Activated B cell treated with CpG ODN at 0.5 μM for 24 hours (primary cell): Measurements from ENCODE around the gene GIMD1. TPM values are rescaled to one million over a fixed set of nuclear protein-coding genes. Genes with fewer than 3 reads are reported as not detected.

ENCODE experiments used
- ATAC-seq: fragments of 200-7000 bp; cut with Tn5 transposase; one replicate; pipeline ENCODE4 v1.10.0; 2021; ENCODE audit warnings: low read depth, mild to moderate bottlenecking, moderate library complexity
- CTCF ChIA-PET: fragments of 350-600 bp; sonication (Branson Sonifier 250); formaldehyde crosslinking; loops from one replicate; lab custom pipeline; 2021; ENCODE audit warnings: antibody characterized with exemption; lab: Charles Lee
- POLR2A ChIA-PET: fragments of 350-600 bp; sonication (Branson Sonifier 250); formaldehyde crosslinking; loops from one replicate; lab custom pipeline; 2021; ENCODE audit warnings: antibody characterized with exemption; lab: Charles Lee
- DNase-seq: peaks from one replicate; pipeline ENCODE4 v3.0.0; 2022
- H3K27ac Mint-ChIP-seq: one replicate; pipeline ENCODE4 v1.8.0; 2020; ENCODE audit warnings: mixed read lengths
- H3K27me3 Mint-ChIP-seq: one replicate; pipeline ENCODE4 v1.8.0; 2021; ENCODE audit warnings: mixed read lengths
- H3K36me3 Mint-ChIP-seq: one replicate; pipeline ENCODE4 v1.8.0; 2021; ENCODE audit warnings: low read depth, mixed read lengths
- H3K4me1 Mint-ChIP-seq: one replicate; pipeline ENCODE4 v1.8.0; 2021; ENCODE audit warnings: mixed read lengths
- H3K4me3 Mint-ChIP-seq: one replicate; pipeline ENCODE4 v1.8.0; 2020; ENCODE audit warnings: mild to moderate bottlenecking, mixed read lengths
- H3K9me3 Mint-ChIP-seq: one replicate; pipeline ENCODE4 v1.8.0; 2020; ENCODE audit warnings: mixed read lengths
- CTCF ChIP-seq: fragments of 200-600 bp; IDR thresholded peaks from one replicate; pipeline ENCODE4 v1.8.0; 2022; ENCODE audit warnings: antibody characterized with exemption, mild to moderate bottlenecking
- intact Hi-C: fragments of 100-400 bp; cut with micrococcal nuclease; formaldehyde crosslinking; loops from one replicate; pipeline ENCODE4 v1.15.1; 2024
- total RNA-seq: library from RNA; stranded (reverse); gene quantifications from 2 replicates; pipeline ENCODE4 v1.2.3, GENCODE V29; 2022

The GIMD1 gene
- total RNA-seq, 1 donor from 2014 or later: not detected

GRCh38 chr4:106365613-106366012 is 3.0 kb downstream of the GIMD1 start:
- Mint-ChIP-seq H3K27me3 (peaks cover 9% of the 10 kb centered on the region), H3K4me3 (no peak overlapping the region), H3K9me3 (no peaks in the 10 kb centered on the region), H3K27ac (no peak overlapping the region), H3K36me3 (no peaks in the 10 kb centered on the region), H3K4me1 (no peaks in the 10 kb centered on the region)
- ChIA-PET POLR2A (no interaction called here), CTCF (no interaction called here)
- DNase-seq (no peak), ATAC-seq (no peak)
- no peak for TF ChIP-seq CTCF
- intact Hi-C loops: loop anchor here (5.0 kb wide), 1 partner anchor 137 kb away; no protein-coding TSS in a partner anchor

- intact Hi-C loops: no loop called here
Measured at GRCh38 chr4:106364282-106364681, 4.3 kb downstream of the GIMD1 start.

GRCh38 chr4:106362086-106362825 is 6.3 kb downstream of the GIMD1 start:
- ChIA-PET CTCF (no interaction called here), POLR2A (no interaction called here)
- peaks cover 6% of the 10 kb centered on the region for H3K27me3 Mint-ChIP-seq
- H3K4me1 Mint-ChIP-seq: peaks cover 3% of the 10 kb centered on the region
- H3K9me3 Mint-ChIP-seq: no peaks in the 10 kb centered on the region
- H3K27ac Mint-ChIP-seq: no peak overlapping the region
- no peak for DNase-seq
- intact Hi-C loops: no loop called here
- no peak overlapping the region for H3K4me3 Mint-ChIP-seq
- H3K36me3 Mint-ChIP-seq: no peaks in the 10 kb centered on the region
- no peak for TF ChIP-seq CTCF
- no peak for ATAC-seq

More at GRCh38 chr4:106364282-106364681, 4.3 kb downstream of the GIMD1 start:
- DNase-seq (no peak), ATAC-seq (no peak)
- no peak overlapping the region for H3K4me3 Mint-ChIP-seq
- CTCF ChIA-PET: no interaction called here
- no peaks in the 10 kb centered on the region for H3K36me3 Mint-ChIP-seq
- H3K4me1 Mint-ChIP-seq: no peaks in the 10 kb centered on the region
- POLR2A ChIA-PET: no interaction called here
- H3K27me3 Mint-ChIP-seq: peaks cover 6% of the 10 kb centered on the region
- TF ChIP-seq CTCF: no peak
- H3K9me3 Mint-ChIP-seq: no peaks in the 10 kb centered on the region
- no peak overlapping the region for H3K27ac Mint-ChIP-seq

- H3K4me3 Mint-ChIP-seq: no peak overlapping the region
- no peak for TF ChIP-seq CTCF
- no peak overlapping the region for H3K27ac Mint-ChIP-seq
- H3K9me3 Mint-ChIP-seq: no peaks in the 10 kb centered on the region
- DNase-seq: no peak
- intact Hi-C loops: no loop called here
- no peaks in the 10 kb centered on the region for H3K36me3 Mint-ChIP-seq
- H3K4me1 Mint-ChIP-seq: peaks cover 3% of the 10 kb centered on the region
- ChIA-PET CTCF (no interaction called here), POLR2A (no interaction called here)
- peaks cover under 1% of the 10 kb centered on the region for H3K27me3 Mint-ChIP-seq
- ATAC-seq: no peak
Measured at GRCh38 chr4:106358899-106359298, 9.7 kb downstream of the GIMD1 start.

- TF ChIP-seq CTCF: no peak
- intact Hi-C loops: no loop called here
- ATAC-seq (no peak), DNase-seq (no peak)
- no peaks in the 10 kb centered on the region for H3K9me3 Mint-ChIP-seq
- H3K36me3 Mint-ChIP-seq: peaks cover 13% of the 10 kb centered on the region
- ChIA-PET CTCF (no interaction called here), POLR2A (no interaction called here)
- peaks cover 3% of the 10 kb centered on the region for H3K4me1 Mint-ChIP-seq
- H3K27me3 Mint-ChIP-seq: no peaks in the 10 kb centered on the region
- H3K4me3 Mint-ChIP-seq: no peak overlapping the region
- no peak overlapping the region for H3K27ac Mint-ChIP-seq
Measured at GRCh38 chr4:106355193-106355592, 13.4 kb downstream of the GIMD1 start.
